ENCODE data around the gene CLCN4. TPM values are rescaled to one million over a fixed set of nuclear protein-coding genes. Genes with fewer than 3 reads are reported as not detected.

CLCN4 gene
- total and polyA plus RNA-seq, 10 of the 15 experiments (the other 5 are each of a cell fraction or from before 2014, with no cell fraction given): 0.90 to 6.9 (median 2.9) TPM

- TF ChIP-seq ZBTB40 (IDR thresholded peaks at IDR 0.05; ENCODE audit: borderline replicate concordance): no peak
- no peak for TF ChIP-seq MAX (IDR thresholded peaks at IDR 0.05; ENCODE audit: low read depth, low read length)
Observed at GRCh38 chrX:10195947-10196346, 39.2 kb downstream of the CLCN4 start (continued).

GRCh38 chrX:10197279-10198210, 40.8 kb downstream of the CLCN4 start:
- H3K79me2 ChIP-seq (ENCODE audit: control insufficient read depth, insufficient read depth, low read length): no peaks in the 10 kb centered on the region
- H3K9ac ChIP-seq (ENCODE audit: control insufficient read depth, insufficient read depth, low read length): no peak overlapping the region
- POLR2A ChIA-PET: no interaction called here
- no peak overlapping the region for H3K27ac ChIP-seq (ENCODE audit: control insufficient read depth, insufficient read depth)
- H2AFZ ChIP-seq (ENCODE audit: control insufficient read depth, low read depth, low read length): no peak overlapping the region
- no TSS peak for BruUV-seq (replicated peaks)
- peaks cover 3% of the 10 kb centered on the region; the same call in 1 of the 2 replicates for H3K4me1 ChIP-seq (ENCODE audit: control insufficient read depth, insufficient read depth, low read length)
- H3K9me3 ChIP-seq (replicated peaks; ENCODE audit: control insufficient read depth, insufficient read depth, low read length): no peaks in the 10 kb centered on the region
- H3K27me3 ChIP-seq (replicated peaks in 1 of 2; ENCODE audit: control insufficient read depth in 2 of 2, insufficient read depth in 2 of 2, low read length in 1 of 2): 0 out of 4 replicates have a peak, but pooled peaks cover 0 to 1% of the 10 kb centered on the region in 2 experiments
- H3K4me3 ChIP-seq: no peak overlapping the region
- no peak for DNase-seq (ENCODE audit: low read depth, low spot score)
- no peaks in the 10 kb centered on the region for H4K20me1 ChIP-seq (ENCODE audit: control insufficient read depth, insufficient read depth)
- no peak overlapping the region for H3K4me2 ChIP-seq (ENCODE audit: control insufficient read depth, insufficient read depth)
- WGBS (ENCODE audit: insufficient coverage, insufficient replicate concordance, low lambda C conversion rate, missing lambda C conversion rate): 47% methylated on average over 18 of the region's 18 CpGs
- CTCF ChIA-PET: interaction anchor here (1.2 to 1.6 kb wide), 3 partner anchors 7 to 525 kb away, joined by 5 to 9 read pairs (median 6); no protein-coding TSS in a partner anchor
- intact Hi-C loops (cut with micrococcal nuclease; ENCODE audit: unreplicated experiment) (no loop called here), in situ Hi-C loops (cut with MboI) (loop anchor here (10.0 to 25.0 kb wide), 2 partner anchors 127 to 1590 kb away; no protein-coding TSS in a partner anchor)
- no peaks in the 10 kb centered on the region for H3K36me3 ChIP-seq (ENCODE audit: control insufficient read depth in 2 of 2, insufficient read depth in 2 of 2, low read length in 1 of 2)
- no peak for FAIRE-seq
- SMC1A ChIA-PET (ENCODE audit: uncharacterized antibody, unreplicated experiment): interaction anchor here (1.0 to 1.2 kb wide), 2 partner anchors 12 to 222 kb away, joined by 3 read pairs; no protein-coding TSS in a partner anchor
- ATAC-seq: no peak
- RAD21 ChIA-PET (ENCODE audit: unreplicated experiment): no interaction called here
- TF ChIP-seq WRNIP1 (IDR thresholded peaks at IDR 0.05; ENCODE audit: borderline replicate concordance, low read depth, low read length): no peak
- TF ChIP-seq ZNF207 (IDR thresholded peaks at IDR 0.05; ENCODE audit: borderline replicate concordance): no peak
- no peak for TF ChIP-seq FOS (IDR thresholded peaks at IDR 0.05; ENCODE audit: borderline replicate concordance, extremely low read depth, insufficient read length)
- TF ChIP-seq RUNX3 (IDR thresholded peaks at IDR 0.05; ENCODE audit: low read length): no peak
- no peak for TF ChIP-seq USF1 (IDR thresholded peaks at IDR 0.05; ENCODE audit: borderline replicate concordance, extremely low read length, insufficient read depth, low read depth, low read length)
- TF ChIP-seq ZNF274 (IDR thresholded peaks at IDR 0.05; ENCODE audit: insufficient read depth, insufficient read length): no peak
- no peak for TF ChIP-seq BACH1 (IDR thresholded peaks at IDR 0.05; ENCODE audit: borderline replicate concordance)
- no peak for TF ChIP-seq SPI1 (IDR thresholded peaks at IDR 0.05; ENCODE audit: borderline replicate concordance, insufficient read depth, low read depth, low read length)
- TF ChIP-seq REST (IDR thresholded peaks at IDR 0.05; ENCODE audit: low read depth, low read length): no peak

Data from GM12878 (cell line).